SK-N-SH treated with all-trans-retinoic acid at 6 μM for 48 hours (cell line): ENCODE data around the gene TBCCD1.

Experiments used
- ARNTL ChIP-seq: fragments of 450-650 bp; formaldehyde crosslinking; IDR thresholded peaks from 2 replicates; pipeline ENCODE4 v1.5.0; 2020; ENCODE audit warnings: low read depth, mild to moderate bottlenecking, moderate library complexity, borderline replicate concordance
- CSDC2 ChIP-seq: fragments of 250-450 bp; sonication (Bioruptor Pico); IDR thresholded peaks from 2 replicates; pipeline ENCODE4 v1.5.0; 2020; ENCODE audit warnings: mild to moderate bottlenecking, moderate library complexity
- ISL1 ChIP-seq: fragments of 250-450 bp; sonication (Bioruptor Pico); IDR thresholded peaks from 2 replicates; pipeline ENCODE4 v2.1.2; 2022; ENCODE audit warnings: mild to moderate bottlenecking, moderate library complexity
- OSR1 ChIP-seq: fragments of 250-450 bp; sonication (Bioruptor Pico); IDR thresholded peaks from 2 replicates; pipeline ENCODE4 v1.8.0; 2022; ENCODE audit warnings: moderate library complexity, mild to moderate bottlenecking, inconsistent platforms
- PATZ1 ChIP-seq: fragments of 250-450 bp; sonication (Bioruptor Pico); IDR thresholded peaks from 2 replicates; pipeline ENCODE4 v1.8.0; 2020; ENCODE audit warnings: mild to moderate bottlenecking, moderate library complexity, borderline replicate concordance
- PPARA ChIP-seq: fragments of 250-450 bp; sonication (Bioruptor Pico); IDR thresholded peaks from 2 replicates; pipeline ENCODE4 v1.5.0; 2020; ENCODE audit warnings: mild to moderate bottlenecking, borderline replicate concordance
- RARB ChIP-seq: fragments of 250-450 bp; sonication (Bioruptor Pico); IDR thresholded peaks from 2 replicates; pipeline ENCODE4 v1.8.0; 2021; ENCODE audit warnings: mild to moderate bottlenecking, moderate library complexity
- TCF4 ChIP-seq: fragments of 250-450 bp; sonication (Bioruptor Pico); IDR thresholded peaks from 2 replicates; pipeline ENCODE4 v1.8.0; 2021; ENCODE audit warnings: mild to moderate bottlenecking, moderate library complexity, borderline replicate concordance
- TSHZ2 ChIP-seq: fragments of 250-450 bp; sonication (Bioruptor Pico); IDR thresholded peaks from 2 replicates; pipeline ENCODE4 v1.5.0; 2020; ENCODE audit warnings: mild to moderate bottlenecking, moderate library complexity
- ZC3H10 ChIP-seq: fragments of 250-450 bp; sonication (Bioruptor Pico); IDR thresholded peaks from 2 replicates; pipeline ENCODE4 v1.5.1; 2021; ENCODE audit warnings: mild to moderate bottlenecking, moderate library complexity
- ZFP3 ChIP-seq: fragments of 250-450 bp; sonication (Bioruptor Pico); IDR thresholded peaks from 2 replicates; pipeline ENCODE4 v1.5.0; 2020; ENCODE audit warnings: mild to moderate bottlenecking, moderate library complexity
- ZNF8 ChIP-seq: fragments of 450-650 bp; formaldehyde crosslinking; IDR thresholded peaks from 2 replicates; pipeline ENCODE4 v1.5.0; 2020; ENCODE audit warnings: mild to moderate bottlenecking, moderate library complexity

GRCh38 chr3:186516646-186517045 is 50.5 kb downstream of the TBCCD1 start:
- TF ChIP-seq PPARA (CRISPR knock-in tag) (no peak), CSDC2 (CRISPR knock-in tag) (no peak), TSHZ2 (CRISPR knock-in tag) (no peak), PATZ1 (no peak), RARB (CRISPR knock-in tag) (no peak), ISL1 (CRISPR knock-in tag) (no peak), TCF4 (CRISPR knock-in tag) (no peak), ZC3H10 (CRISPR knock-in tag) (no peak), OSR1 (CRISPR knock-in tag) (no peak), ZNF8 (no peak), ARNTL (no peak), ZFP3 (CRISPR knock-in tag) (no peak)
